BLaER1 treated with 17β-estradiol and CSF1 and Interleukin-3, amounts not matched to agents 10 nM and 100 nM (cell line): ENCODE measurements around the gene KITLG.
"Not testable (repeated sequence)": the region's sequence is repeated elsewhere in the genome, so short reads cannot be mapped to it uniquely, and the experiment has no call there.

Experiments
- H3K27ac ChIP-seq, 11 experiments: shearing (Covaris generic); formaldehyde crosslinking; 2 replicates each; pipeline ENCODE4 v1.8.1; 2022
- H3K27me3 ChIP-seq, 11 experiments: shearing (Covaris generic); formaldehyde crosslinking; 2 replicates each; pipeline ENCODE4 v1.8.1; 2022
- H3K36me3 ChIP-seq, 11 experiments: shearing (Covaris generic); formaldehyde crosslinking; 2 replicates each; pipeline ENCODE4 v1.8.1; 2022
- H3K4me1 ChIP-seq, 10 experiments: shearing (Covaris generic); formaldehyde crosslinking; 2 replicates each; pipeline ENCODE4 v1.8.1; 2022
- H3K4me2 ChIP-seq, 11 experiments: shearing (Covaris generic); formaldehyde crosslinking; 2 replicates each; pipeline ENCODE4 v1.8.1; 2022
- H3K4me3 ChIP-seq, 10 experiments: shearing (Covaris generic); formaldehyde crosslinking; 2 replicates each; pipeline ENCODE4 v1.8.1; 2022
- H3K9ac ChIP-seq, 11 experiments: shearing (Covaris generic); formaldehyde crosslinking; 2 replicates each; pipeline ENCODE4 v1.8.1; 2022
- H3K9me3 ChIP-seq, 11 experiments: shearing (Covaris generic); formaldehyde crosslinking; replicated peaks in 1 of 11; 2 replicates each; pipeline ENCODE4 v1.8.1; 2022
- H4K20me1 ChIP-seq, 11 experiments: shearing (Covaris generic); formaldehyde crosslinking; 2 replicates each; pipeline ENCODE4 v1.8.1; 2022
- Cebpa-rat ChIP-seq, 11 experiments: shearing (Covaris generic); IDR thresholded peaks; 2 replicates each; pipeline ENCODE4 v1.8.1; 2022

The KITLG gene

DNA sequence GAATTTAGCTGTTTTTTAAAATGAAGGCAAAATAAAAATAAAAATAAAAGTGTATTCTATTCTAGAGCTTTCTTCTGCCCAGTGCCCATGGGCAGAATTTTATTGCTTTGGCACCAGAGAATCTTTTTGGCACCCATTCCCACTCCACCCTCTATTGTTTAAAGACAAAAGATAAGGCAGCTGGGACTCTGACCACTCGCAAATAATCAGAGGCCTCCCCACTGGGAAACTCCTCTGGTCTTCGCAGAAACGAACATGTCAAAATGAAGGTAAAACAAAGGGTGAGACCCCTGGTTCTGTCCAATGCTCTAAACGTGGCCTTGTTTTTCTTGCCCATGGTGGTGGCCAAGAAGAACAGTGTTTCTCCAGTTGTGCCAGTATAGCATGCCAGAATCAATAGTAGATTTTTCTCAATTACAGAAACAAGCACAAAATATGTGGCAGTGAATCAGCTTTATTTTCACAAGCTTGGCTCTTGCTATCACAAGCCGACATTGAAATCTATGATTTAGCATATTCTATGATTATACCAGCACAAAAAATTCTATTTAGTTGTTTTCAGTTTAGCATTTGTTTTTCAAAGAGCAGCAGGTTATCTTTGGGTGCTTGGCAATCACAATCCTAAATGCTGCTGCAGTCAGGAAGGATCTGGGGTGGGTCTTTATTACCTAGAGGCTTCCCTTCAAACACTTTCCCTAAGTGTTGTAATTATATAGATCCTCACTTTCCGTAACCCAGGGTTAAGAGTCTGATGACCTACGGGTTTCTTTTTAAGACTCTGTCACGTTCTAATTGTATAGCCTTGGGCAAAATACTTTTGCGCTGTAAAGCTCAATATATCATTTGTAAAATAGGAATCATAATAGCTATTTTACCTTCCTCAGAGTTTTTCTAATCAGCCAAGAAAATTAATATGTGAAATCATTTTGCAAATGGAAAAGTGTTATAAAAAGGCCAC, 50.5 kb downstream of the KITLG start:
- H3K36me3 ChIP-seq: no peaks in the 10 kb centered on the region
- no peak overlapping the region for H3K4me2 ChIP-seq
- no peaks in the 10 kb centered on the region for H3K9me3 ChIP-seq
- no peak for TF ChIP-seq Cebpa-rat (IDR thresholded peaks at IDR 0.05)
- H3K27me3 ChIP-seq: no peaks in the 10 kb centered on the region
- H4K20me1 ChIP-seq: no peaks in the 10 kb centered on the region
- no peak overlapping the region for H3K9ac ChIP-seq
- no peak overlapping the region for H3K4me3 ChIP-seq
- no peak overlapping the region for H3K27ac ChIP-seq
- H3K4me1 ChIP-seq: no peaks in the 10 kb centered on the region

DNA sequence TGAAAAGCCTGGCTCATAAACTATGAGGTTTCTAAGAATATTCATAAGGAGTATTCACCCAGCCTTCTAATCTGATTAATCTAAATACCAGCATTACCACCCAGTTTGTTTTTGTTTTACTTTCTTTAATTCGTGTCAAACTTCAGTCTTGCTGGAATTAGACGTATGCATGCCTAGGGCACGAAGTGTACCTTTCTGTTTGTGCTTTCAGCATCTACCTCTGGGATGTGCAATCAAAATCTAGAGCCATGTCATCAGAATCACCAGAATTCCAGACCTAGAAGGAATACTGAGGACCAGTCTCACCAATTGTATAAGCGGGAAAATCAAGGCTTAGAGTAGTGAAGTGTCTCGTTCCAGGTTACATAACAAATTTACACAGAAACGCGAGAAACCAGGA, 57.3 kb downstream of the KITLG start:
- no peaks in the 10 kb centered on the region for H4K20me1 ChIP-seq
- H3K27ac ChIP-seq: no peak overlapping the region
- no peaks in the 10 kb centered on the region for H3K27me3 ChIP-seq
- no peak overlapping the region for H3K4me2 ChIP-seq
- no peak for TF ChIP-seq Cebpa-rat (IDR thresholded peaks at IDR 0.05)
- H3K4me1 ChIP-seq: peaks cover 0 to 18% (median 6%) of the 10 kb centered on the region in 10 experiments; a peak in 9 of 20 replicates
- H3K4me3 ChIP-seq: no peak overlapping the region
- H3K9ac ChIP-seq: no peak overlapping the region
- peaks cover 0 to 11% (median 0%) of the 10 kb centered on the region in 11 experiments; a peak in 1 of 22 replicates for H3K9me3 ChIP-seq
- no peaks in the 10 kb centered on the region for H3K36me3 ChIP-seq

DNA sequence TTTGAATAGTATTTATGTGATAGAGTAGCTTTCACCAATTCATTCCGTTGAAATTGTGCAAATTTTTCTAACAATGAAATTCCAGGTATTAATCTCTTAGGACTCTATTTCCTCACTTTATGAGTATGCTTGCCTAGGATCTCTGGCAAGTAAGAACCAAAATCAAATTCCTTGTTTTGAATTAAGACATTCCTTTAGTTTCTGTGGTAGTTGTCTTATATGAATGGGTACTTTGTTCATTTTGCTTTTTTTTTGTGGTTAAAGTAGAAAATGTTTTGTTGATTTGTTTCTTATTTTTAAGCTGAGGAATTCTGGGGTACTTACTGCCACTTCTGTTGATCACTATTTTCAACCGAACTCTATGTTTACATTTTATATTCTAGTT, 59.8 kb downstream of the KITLG start:
- no peak overlapping the region for H3K27ac ChIP-seq
- H4K20me1 ChIP-seq: no peaks in the 10 kb centered on the region
- H3K4me1 ChIP-seq: peaks cover 0 to 18% (median 6%) of the 10 kb centered on the region in 10 experiments; a peak in 9 of 20 replicates
- no peak overlapping the region for H3K4me3 ChIP-seq
- no peaks in the 10 kb centered on the region for H3K36me3 ChIP-seq
- TF ChIP-seq Cebpa-rat (IDR thresholded peaks at IDR 0.05): no peak
- peaks cover 0 to 11% (median 0%) of the 10 kb centered on the region in 11 experiments; a peak in 1 of 22 replicates for H3K9me3 ChIP-seq
- no peak overlapping the region for H3K9ac ChIP-seq
- H3K4me2 ChIP-seq: no peak overlapping the region
- H3K27me3 ChIP-seq: no peaks in the 10 kb centered on the region

DNA sequence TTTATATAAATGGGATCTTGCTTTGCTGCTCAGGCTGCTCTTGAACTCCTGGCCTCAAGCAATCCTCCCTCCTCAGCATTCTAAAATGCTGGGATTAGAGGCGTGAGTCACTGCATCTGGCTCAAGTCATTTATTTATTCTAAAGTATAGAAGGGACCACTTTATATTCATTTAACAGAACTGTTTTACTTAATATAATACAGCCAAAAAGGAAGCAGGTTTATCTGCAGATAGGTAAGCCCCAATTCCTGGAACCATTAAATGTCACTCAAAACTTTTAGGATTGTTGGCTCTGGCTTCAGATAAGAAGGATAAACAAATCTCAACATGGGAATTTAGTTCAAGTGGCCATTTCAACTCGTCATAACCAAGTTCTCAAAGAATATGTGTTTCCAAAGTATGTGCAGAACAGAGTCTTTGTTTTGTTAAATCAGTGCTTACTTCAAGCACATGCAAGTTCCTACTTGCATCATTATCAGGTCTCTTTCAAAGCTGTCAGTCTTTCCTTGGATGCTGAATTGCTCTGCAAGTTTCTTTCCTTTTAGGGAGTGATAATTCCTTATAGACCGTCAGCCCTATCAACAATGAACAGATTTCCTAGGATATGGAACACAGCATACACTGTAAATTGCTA, 60.4 kb downstream of the KITLG start:
- no peak overlapping the region; a peak in 1 of 22 replicates for H3K4me2 ChIP-seq
- peaks cover 0 to 11% (median 0%) of the 10 kb centered on the region in 11 experiments; a peak in 1 of 22 replicates for H3K9me3 ChIP-seq
- H3K27me3 ChIP-seq: no peaks in the 10 kb centered on the region
- H3K9ac ChIP-seq: no peak overlapping the region
- peaks cover 0 to 18% (median 6%) of the 10 kb centered on the region in 10 experiments; a peak in 9 of 20 replicates for H3K4me1 ChIP-seq
- no peak for TF ChIP-seq Cebpa-rat (IDR thresholded peaks at IDR 0.05)
- peak overlapping the region in 2 of 11 experiments; percentile 2 to 23; a peak in 1 of 22 replicates for H3K27ac ChIP-seq
- no peaks in the 10 kb centered on the region for H3K36me3 ChIP-seq
- H4K20me1 ChIP-seq: no peaks in the 10 kb centered on the region
- no peak overlapping the region for H3K4me3 ChIP-seq

- H3K4me1 ChIP-seq: peaks cover 0 to 18% (median 6%) of the 10 kb centered on the region in 10 experiments; a peak in 9 of 20 replicates
- peak overlapping the region in 5 of 11 experiments; percentile 24 to 42 (median 27); a peak in 8 of 22 replicates for H3K4me2 ChIP-seq
- H3K9ac ChIP-seq: no peak overlapping the region
- H3K9me3 ChIP-seq: peaks cover 0 to 11% (median 0%) of the 10 kb centered on the region in 11 experiments; a peak in 1 of 22 replicates
- no peaks in the 10 kb centered on the region for H4K20me1 ChIP-seq
- no peaks in the 10 kb centered on the region for H3K36me3 ChIP-seq
- no peaks in the 10 kb centered on the region for H3K27me3 ChIP-seq
- no peak overlapping the region for H3K4me3 ChIP-seq
- TF ChIP-seq Cebpa-rat (IDR thresholded peaks at IDR 0.05): no peak
- H3K27ac ChIP-seq: peak overlapping the region in 5 of 11 experiments; percentile 14 to 46 (median 21); a peak in 7 of 22 replicates
These were observed 61.3 kb downstream of the KITLG start for GRCh38 chr12:88518863-88519403.

- H4K20me1 ChIP-seq: no peaks in the 10 kb centered on the region
These were observed 63.5 kb downstream of the KITLG start for GRCh38 chr12:88516811-88517210.

DNA sequence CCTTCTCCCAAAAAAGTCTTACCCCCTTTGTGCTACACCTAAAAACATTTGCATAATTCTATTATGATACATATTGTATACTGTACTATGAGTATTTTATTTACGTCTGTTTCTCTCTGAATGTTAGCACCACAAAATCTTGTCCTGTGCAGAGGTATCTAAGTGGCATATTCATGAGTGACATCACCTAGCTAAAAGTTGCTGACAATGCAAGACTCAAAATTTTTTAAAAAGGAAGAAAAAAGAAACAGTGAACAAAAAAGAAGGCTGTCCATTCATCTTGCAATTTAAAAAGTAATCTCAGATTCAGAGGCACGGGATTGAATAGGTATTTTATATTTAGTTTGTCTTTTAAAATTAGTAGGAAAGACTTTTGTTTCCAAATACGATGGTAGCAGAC, 69.4 kb downstream of the KITLG start:
- Histone ChIP-seq H3K4me2 (no peak overlapping the region), H3K27me3 (no peaks in the 10 kb centered on the region), H3K36me3 (no peaks in the 10 kb centered on the region), H3K27ac (no peak overlapping the region), H4K20me1 (no peaks in the 10 kb centered on the region), H3K4me3 (no peak overlapping the region), H3K9ac (no peak overlapping the region), H3K4me1 (no peaks in the 10 kb centered on the region), H3K9me3 (no peaks in the 10 kb centered on the region)
- TF ChIP-seq Cebpa-rat (IDR thresholded peaks at IDR 0.05): no peak

More at GRCh38 chr12:88516811-88517210, 63.5 kb downstream of the KITLG start:
- no peak for TF ChIP-seq Cebpa-rat (IDR thresholded peaks at IDR 0.05)
- Histone ChIP-seq H3K4me3 (no peak overlapping the region), H3K9ac (no peak overlapping the region), H3K4me2 (no peak overlapping the region), H3K27ac (no peak overlapping the region), H3K36me3 (no peaks in the 10 kb centered on the region), H3K27me3 (no peaks in the 10 kb centered on the region), H3K9me3 (peaks cover 0 to 11% (median 0%) of the 10 kb centered on the region in 11 experiments; a peak in 1 of 22 replicates), H3K4me1 (peaks cover 0 to 18% (median 6%) of the 10 kb centered on the region in 10 experiments; a peak in 9 of 20 replicates)

- Histone ChIP-seq H3K9me3 (no peaks in the 10 kb centered on the region), H3K27me3 (no peaks in the 10 kb centered on the region), H4K20me1 (no peaks in the 10 kb centered on the region), H3K4me2 (no peak overlapping the region), H3K36me3 (no peaks in the 10 kb centered on the region), H3K9ac (no peak overlapping the region), H3K27ac (no peak overlapping the region), H3K4me3 (no peak overlapping the region), H3K4me1 (no peaks in the 10 kb centered on the region)
- TF ChIP-seq Cebpa-rat (IDR thresholded peaks at IDR 0.05): no peak
These were observed 70.4 kb downstream of the KITLG start for GRCh38 chr12:88509851-88510250.

- Histone ChIP-seq H3K4me1 (no peaks in the 10 kb centered on the region), H3K27ac (no peak overlapping the region), H3K4me3 (no peak overlapping the region), H4K20me1 (no peaks in the 10 kb centered on the region), H3K36me3 (no peaks in the 10 kb centered on the region), H3K9ac (no peak overlapping the region), H3K27me3 (no peaks in the 10 kb centered on the region), H3K9me3 (no peaks in the 10 kb centered on the region), H3K4me2 (no peak overlapping the region)
- TF ChIP-seq Cebpa-rat (IDR thresholded peaks at IDR 0.05): no peak
These were observed 70.9 kb downstream of the KITLG start for GRCh38 chr12:88509347-88509746.

DNA sequence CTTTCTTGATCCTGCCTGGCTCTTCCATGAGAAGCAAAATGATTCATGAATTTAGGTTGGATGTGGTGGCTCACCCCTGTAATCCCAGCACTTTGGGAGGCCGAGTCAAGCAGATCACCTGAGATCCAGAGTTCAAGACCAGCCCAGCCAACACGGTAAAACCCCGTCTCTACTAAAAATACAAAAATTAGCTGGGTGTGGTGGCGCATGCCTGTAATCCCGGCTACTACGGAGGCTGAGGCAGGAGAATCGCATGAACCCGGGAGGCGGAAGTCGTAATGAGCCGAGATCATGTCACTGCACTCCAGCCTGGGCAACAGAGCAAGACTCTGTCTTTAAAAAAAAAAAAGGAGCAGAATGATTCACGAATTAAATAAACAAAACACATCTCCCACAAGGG, 72.4 kb downstream of the KITLG start:
- H3K27me3 ChIP-seq, H3K9me3 ChIP-seq, H3K4me1 ChIP-seq, H3K36me3 ChIP-seq, H4K20me1 ChIP-seq, H3K4me2 ChIP-seq, H3K27ac ChIP-seq, H3K9ac ChIP-seq, H3K4me3 ChIP-seq: not testable (repeated sequence)
